ENCODE measurements around the gene MIER2.
A peak's percentile ranks its signal among the peaks of the same experiment; 100 is the strongest.

The MIER2 gene

DNA sequence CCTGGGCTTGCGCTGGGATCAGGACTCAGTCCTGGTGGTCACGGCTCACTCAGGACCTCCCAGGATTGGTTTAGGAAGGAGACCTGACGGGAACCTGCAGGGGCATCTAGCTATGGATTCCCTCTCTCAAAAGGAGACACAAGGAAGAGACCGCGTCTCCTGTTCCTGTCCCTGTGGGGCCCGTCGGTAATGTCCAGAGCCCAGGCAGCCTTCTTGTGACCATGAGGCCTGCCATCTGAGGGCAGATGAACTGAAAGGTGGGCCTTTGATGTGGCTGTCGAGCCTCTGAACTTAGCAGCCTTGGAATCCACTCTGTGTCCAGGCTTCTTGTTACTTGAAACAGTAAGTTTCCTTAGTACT is 31.5 kb upstream of the MIER2 start:
- no peak for DNase-seq (ENCODE audit: low read depth)
- TF ChIP-seq, protein P1, sequence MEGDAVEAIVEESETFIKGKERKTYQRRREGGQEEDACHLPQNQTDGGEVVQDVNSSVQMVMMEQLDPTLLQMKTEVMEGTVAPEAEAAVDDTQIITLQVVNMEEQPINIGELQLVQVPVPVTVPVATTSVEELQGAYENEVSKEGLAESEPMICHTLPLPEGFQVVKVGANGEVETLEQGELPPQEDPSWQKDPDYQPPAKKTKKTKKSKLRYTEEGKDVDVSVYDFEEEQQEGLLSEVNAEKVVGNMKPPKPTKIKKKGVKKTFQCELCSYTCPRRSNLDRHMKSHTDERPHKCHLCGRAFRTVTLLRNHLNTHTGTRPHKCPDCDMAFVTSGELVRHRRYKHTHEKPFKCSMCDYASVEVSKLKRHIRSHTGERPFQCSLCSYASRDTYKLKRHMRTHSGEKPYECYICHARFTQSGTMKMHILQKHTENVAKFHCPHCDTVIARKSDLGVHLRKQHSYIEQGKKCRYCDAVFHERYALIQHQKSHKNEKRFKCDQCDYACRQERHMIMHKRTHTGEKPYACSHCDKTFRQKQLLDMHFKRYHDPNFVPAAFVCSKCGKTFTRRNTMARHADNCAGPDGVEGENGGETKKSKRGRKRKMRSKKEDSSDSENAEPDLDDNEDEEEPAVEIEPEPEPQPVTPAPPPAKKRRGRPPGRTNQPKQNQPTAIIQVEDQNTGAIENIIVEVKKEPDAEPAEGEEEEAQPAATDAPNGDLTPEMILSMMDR (IDR thresholded peaks at IDR 0.05; ENCODE audit: low read length, missing control alignments) = no peak
- no peak overlapping the region for H3K4me3 ChIP-seq (replicated peaks; ENCODE audit: low read depth, low read length)

DNA sequence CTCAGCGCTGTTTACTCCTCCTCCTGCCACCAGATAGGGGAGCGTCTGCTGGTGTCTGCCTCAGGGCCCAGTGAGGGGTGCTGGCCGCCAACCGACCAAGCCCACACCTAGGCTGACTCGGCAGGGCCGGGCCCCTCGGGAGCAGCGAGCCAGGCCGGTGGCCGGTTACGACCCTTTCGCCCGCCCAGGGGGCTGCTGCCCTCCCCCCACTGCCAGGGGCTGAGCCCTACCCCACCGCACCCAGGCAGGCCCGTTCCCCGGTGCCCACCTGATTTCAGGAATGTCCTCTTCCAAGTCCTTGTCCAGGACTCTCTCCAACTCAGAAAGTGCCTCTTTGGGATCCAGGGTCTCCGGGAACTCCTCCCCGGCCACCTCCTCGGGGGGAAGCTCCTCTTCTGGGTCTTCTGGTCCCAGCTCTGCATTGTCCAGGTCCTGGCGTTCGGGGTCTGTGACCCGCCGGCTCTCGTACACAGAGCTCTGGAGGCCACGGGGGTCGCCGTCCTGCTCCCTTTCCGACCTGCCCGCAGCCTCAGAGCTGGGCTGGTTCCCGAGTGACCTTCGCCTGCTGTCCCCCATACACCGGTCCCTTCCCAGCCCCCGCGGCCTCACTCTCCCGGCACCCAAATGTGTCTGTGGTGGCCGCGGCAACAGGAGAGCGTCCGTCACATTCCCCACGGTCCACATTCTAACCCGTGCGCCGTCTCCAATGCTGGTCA is 31.0 kb upstream of the MIER2 start:
- no peak for DNase-seq (ENCODE audit: low read depth)
- no peak overlapping the region for H3K4me3 ChIP-seq (replicated peaks; ENCODE audit: low read depth, low read length)
- TF ChIP-seq, protein P1 (IDR thresholded peaks at IDR 0.05; ENCODE audit: low read length, missing control alignments) = no peak

DNA sequence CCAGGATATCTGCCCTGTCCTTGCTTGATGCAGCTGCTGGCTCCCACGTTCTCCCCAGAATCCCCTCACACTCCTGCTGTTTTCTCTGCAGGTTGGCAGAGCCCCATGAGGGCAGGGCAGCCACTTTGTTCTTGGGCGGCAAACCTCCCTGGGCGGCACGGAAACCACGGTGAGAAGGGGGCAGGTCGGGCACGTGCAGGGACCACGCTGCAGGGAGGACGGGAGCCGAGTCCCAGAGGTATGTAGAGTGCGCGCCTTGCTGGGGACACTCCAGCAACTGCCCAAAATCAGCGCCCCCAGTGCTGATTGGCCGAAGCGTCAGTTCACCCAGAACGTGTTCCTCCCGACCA is 30.3 kb upstream of the MIER2 start:
- DNase-seq (ENCODE audit: low read depth) = no peak
- H3K4me3 ChIP-seq (replicated peaks; ENCODE audit: low read depth, low read length) = no peak overlapping the region

DNA sequence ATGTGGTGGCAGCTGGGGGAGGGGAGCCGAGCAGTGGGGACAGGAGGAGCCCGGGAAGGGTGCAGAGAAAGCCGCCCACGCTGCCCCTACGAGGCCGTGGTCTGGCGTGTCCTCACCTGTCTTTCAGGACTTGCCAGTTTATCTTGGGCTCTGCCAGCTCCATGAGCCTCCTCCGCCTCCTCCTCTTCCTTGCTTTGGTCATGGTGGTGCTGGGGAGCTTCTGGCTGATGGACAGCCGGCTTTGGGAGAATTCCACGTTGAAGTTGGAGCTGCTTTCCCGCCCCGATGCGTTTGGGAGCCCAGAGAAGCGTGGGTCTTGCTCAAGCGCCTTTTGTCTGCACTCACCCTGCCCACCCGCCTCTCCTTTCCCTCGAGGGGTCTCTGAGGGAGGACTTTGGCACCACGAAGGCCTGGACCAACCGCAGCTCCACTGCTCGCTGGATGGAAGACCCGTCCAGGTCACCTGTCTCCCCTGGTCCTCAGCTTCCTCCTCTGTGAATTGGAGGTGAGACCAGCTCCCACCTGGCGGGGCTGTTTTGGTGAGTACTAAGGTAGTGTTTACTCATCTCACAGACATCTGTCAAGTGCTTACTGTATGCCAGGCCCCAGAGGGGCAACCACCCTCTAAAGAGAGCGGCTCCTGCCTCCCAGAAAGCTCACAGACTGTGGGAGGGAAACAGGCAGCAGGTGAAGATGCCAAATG is 29.7 kb upstream of the MIER2 start:
- no peak for DNase-seq (ENCODE audit: low read depth)
- TF ChIP-seq, protein P1 (IDR thresholded peaks at IDR 0.05; ENCODE audit: low read length, missing control alignments) = no peak
- no peak overlapping the region for H3K4me3 ChIP-seq (replicated peaks; ENCODE audit: low read depth, low read length)

More for the DNA sequence above, 30.3 kb upstream of the MIER2 start:
- TF ChIP-seq, protein P1 (IDR thresholded peaks at IDR 0.05; ENCODE audit: low read length, missing control alignments) = no peak

DNA sequence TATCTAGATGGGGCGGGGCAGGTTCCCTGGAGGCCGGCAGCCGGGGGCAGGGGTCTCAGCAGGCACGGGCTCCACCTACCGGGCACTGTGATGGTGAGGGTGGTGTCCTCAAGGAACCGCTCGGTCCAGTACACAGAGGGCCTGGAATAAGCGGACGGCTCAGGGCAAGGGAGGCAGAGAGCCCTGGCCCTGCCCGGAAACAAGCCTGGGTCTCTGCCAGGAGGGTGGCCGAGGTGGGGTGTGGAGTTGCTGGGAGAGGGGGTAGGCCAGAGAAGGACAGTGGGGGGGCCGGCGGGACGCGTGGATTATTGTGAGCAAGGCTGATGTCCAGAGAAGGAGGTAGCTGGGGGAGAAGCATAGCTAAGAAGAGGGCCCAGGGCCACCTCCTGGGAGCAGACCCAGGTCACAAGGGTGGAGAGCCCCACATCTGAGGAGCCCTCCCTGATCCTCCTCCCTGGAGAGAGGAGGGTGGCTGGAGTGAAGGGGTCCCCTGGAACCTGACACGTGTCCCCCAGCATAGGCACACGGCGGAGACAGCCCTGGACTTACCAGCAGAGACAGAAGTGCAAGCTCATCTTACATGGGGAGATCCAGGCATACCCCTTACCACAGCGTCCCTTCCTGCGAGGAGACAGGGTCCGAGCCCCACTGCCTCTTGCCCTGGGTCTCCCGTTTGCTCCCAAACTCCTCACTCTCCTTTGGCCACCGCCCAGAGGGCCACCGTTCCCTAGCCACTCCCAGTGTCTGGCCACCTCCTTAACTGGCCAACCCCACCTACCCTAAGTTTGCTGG is 29.0 kb upstream of the MIER2 start:
- TF ChIP-seq, protein P1 (IDR thresholded peaks at IDR 0.05; ENCODE audit: low read length, missing control alignments) = no peak
- no peak overlapping the region for H3K4me3 ChIP-seq (replicated peaks; ENCODE audit: low read depth, low read length)
- DNase-seq (ENCODE audit: low read depth) = no peak

DNA sequence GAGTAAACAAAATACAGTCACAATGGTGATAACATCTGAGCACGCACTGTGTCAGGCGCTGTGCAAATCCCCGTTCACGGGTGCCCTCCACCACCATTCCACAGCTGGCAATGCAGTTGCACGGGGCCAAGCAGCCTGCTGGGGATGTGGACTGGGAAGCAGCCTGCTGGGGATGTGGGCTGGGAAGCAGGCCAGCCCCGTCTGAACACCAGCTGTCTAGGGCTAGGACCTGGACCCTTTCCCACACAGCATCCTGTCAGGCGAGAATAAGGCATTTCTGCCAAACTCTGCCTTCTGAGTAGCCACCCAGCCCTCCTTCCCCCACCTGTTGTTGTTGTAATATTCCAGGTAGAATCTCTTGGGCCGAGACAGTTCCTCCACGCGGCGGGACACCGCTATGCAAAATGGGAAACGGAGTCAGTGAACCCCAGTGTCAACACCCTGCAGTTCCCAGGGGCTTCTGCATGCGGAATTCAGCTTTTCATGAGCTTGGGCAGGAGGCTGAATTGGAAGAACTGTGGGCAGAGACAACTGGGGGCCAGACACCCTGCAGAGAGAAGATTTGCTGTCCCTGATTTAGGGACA is 27.8 kb upstream of the MIER2 start:
- H3K4me3 ChIP-seq (replicated peaks; ENCODE audit: low read depth, low read length) = no peak overlapping the region
- DNase-seq (ENCODE audit: low read depth) = peak; percentile 78
- TF ChIP-seq, protein P1 (IDR thresholded peaks at IDR 0.05; ENCODE audit: low read length, missing control alignments) = no peak

Measured in fibroblast of pulmonary artery (primary cell).